Left lung (tissue), 10 donors: ENCODE measurements around the gene LARP4. TPM values are rescaled to one million over a fixed set of nuclear protein-coding genes. Genes with fewer than 3 reads are reported as not detected.
"Not testable (repeated sequence)": the region's sequence is repeated elsewhere in the genome, so short reads cannot be mapped to it uniquely, and the experiment has no call there.

Experiments used
- ATAC-seq: fragments of 200-7000 bp; cut with Tn5 transposase; one replicate; pipeline ENCODE4 v1.9.1; 2020; ENCODE audit warnings: moderate library complexity
- DNase-seq, 4 donors: peaks; one replicate each; pipeline ENCODE4 v3.0.0-alpha.2; 2013 to 2020
- H3K27ac ChIP-seq, 2 donors: fragments of 200-600 bp; sonication (generic) in 1 of 2; one replicate each; pipeline versions ENCODE4 v1.5.0 to v1.8.0; 2020 to 2021
- H3K27me3 ChIP-seq, 2 donors: fragments of 200-600 bp; sonication (generic) in 1 of 2; one replicate each; pipeline versions ENCODE4 v1.5.0 to v1.8.0; 2020 to 2021
- H3K36me3 ChIP-seq, 2 donors: fragments of 200-600 bp; sonication (generic) in 1 of 2; one replicate each; pipeline versions ENCODE4 v1.5.0 to v1.8.0; 2020 to 2021
- H3K4me1 ChIP-seq, 2 donors: fragments of 200-600 bp; one replicate each; pipeline ENCODE4 v1.8.0; 2021
- H3K4me3 ChIP-seq, 2 donors: fragments of 200-600 bp; sonication (generic) in 1 of 2; one replicate each; pipeline versions ENCODE4 v1.5.0 to v1.8.0; 2020 to 2021; ENCODE audit warnings: mild to moderate bottlenecking in 1 of 2
- H3K9me3 ChIP-seq, 2 donors: fragments of 200-600 bp; sonication (generic) in 1 of 2; one replicate each; pipeline versions ENCODE4 v1.5.0 to v1.8.0; 2020 to 2021
- intact Hi-C, 2 donors: fragments of 100-400 bp; cut with DNase I; formaldehyde crosslinking; loops; one replicate each; pipeline versions ENCODE4 v1.11.2 to v1.14.2; 2022
- polyA plus RNA-seq, 6 donors: library from polyadenylated mRNA; unstranded; fragments of 120-200 nt; gene quantifications; one replicate each; pipeline ENCODE4 v1.2.1, GENCODE V29; 2013; ENCODE audit not compliant: insufficient read length in 6 of 6
- total RNA-seq, 2 donors: library from RNA; stranded (reverse); fragmentation: NEBNext Ultra II Directional; extraction: Animal tissue kit (Norgen Biotek cat#: 25700); gene quantifications; one replicate each; pipeline ENCODE4 v1.2.1, GENCODE V29; 2021
- TF ChIP-seq, protein P1 (sequence below), 2 donors: fragments of 200-600 bp; sonication (generic) in 1 of 2; IDR thresholded peaks; one replicate each; pipeline versions ENCODE4 v1.5.0 to v1.8.0; 2021; ENCODE audit warnings: antibody characterized with exemption in 2 of 2
- donor health status: DM: no; HTN: yes; CAD: no.
- donor health status: DM: no; HTN: no; CAD: no.

LARP4 gene
- total and polyA plus RNA-seq, 8 donors: 27.5 to 65.4 (median 32.0) TPM

GRCh38 chr12:50482571-50482970, 81.9 kb downstream of the LARP4 start:
- Histone ChIP-seq H3K9me3 (no peaks in the 10 kb centered on the region), H3K4me1 (no peaks in the 10 kb centered on the region), H3K4me3 (no peak overlapping the region), H3K27ac (no peak overlapping the region), H3K27me3 (no peaks in the 10 kb centered on the region), H3K36me3 (peaks cover 0 to 10% of the 10 kb centered on the region in 2 donors)
- ATAC-seq (no peak), DNase-seq (no peak)
- intact Hi-C loops: no loop called here
- TF ChIP-seq, protein P1, sequence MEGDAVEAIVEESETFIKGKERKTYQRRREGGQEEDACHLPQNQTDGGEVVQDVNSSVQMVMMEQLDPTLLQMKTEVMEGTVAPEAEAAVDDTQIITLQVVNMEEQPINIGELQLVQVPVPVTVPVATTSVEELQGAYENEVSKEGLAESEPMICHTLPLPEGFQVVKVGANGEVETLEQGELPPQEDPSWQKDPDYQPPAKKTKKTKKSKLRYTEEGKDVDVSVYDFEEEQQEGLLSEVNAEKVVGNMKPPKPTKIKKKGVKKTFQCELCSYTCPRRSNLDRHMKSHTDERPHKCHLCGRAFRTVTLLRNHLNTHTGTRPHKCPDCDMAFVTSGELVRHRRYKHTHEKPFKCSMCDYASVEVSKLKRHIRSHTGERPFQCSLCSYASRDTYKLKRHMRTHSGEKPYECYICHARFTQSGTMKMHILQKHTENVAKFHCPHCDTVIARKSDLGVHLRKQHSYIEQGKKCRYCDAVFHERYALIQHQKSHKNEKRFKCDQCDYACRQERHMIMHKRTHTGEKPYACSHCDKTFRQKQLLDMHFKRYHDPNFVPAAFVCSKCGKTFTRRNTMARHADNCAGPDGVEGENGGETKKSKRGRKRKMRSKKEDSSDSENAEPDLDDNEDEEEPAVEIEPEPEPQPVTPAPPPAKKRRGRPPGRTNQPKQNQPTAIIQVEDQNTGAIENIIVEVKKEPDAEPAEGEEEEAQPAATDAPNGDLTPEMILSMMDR (IDR thresholded peaks at IDR 0.05): no peak

- Histone ChIP-seq H3K27ac (no peak overlapping the region), H3K9me3 (no peaks in the 10 kb centered on the region), H3K27me3 (no peaks in the 10 kb centered on the region), H3K4me1 (no peaks in the 10 kb centered on the region), H3K36me3 (peaks cover 0 to 6% of the 10 kb centered on the region in 2 donors), H3K4me3 (no peak overlapping the region)
- DNase-seq: no peak
- intact Hi-C loops: no loop called here
- ATAC-seq: no peak
- TF ChIP-seq, protein P1 (IDR thresholded peaks at IDR 0.05): no peak
Measured at GRCh38 chr12:50483488-50483887, 82.8 kb downstream of the LARP4 start.

DNA sequence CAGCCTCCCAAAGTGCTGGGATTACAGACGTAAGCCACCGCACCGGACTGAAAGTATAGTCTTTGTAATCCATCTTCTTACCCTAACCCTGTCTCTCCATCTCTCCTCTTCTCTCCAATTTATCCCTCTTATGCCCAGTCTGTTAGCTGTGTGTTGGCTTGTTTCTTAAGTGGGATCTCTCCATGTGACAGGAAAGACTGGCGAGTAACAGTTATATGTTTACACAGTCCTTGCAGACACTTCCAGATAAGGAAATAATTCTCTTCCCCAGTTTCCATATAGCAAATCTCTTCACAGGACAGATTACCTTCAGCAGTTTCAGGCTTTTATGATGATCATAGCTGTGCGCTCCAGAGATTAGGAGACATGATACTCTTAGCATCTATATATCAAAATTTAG, 88.1 kb downstream of the LARP4 start:
- no peak for ATAC-seq

GRCh38 chr12:50498119-50498518, 97.4 kb downstream of the LARP4 start:
- ATAC-seq, H3K27ac ChIP-seq, H3K4me3 ChIP-seq, H3K36me3 ChIP-seq, H3K4me1 ChIP-seq, intact Hi-C loops, DNase-seq, H3K27me3 ChIP-seq: not testable (repeated sequence)
- H3K9me3 ChIP-seq: peaks cover 4 to 57% of the 10 kb centered on the region in 2 donors

More for the DNA sequence above, 88.1 kb downstream of the LARP4 start:
- Histone ChIP-seq H3K4me3 (no peak overlapping the region), H3K9me3 (peaks cover 0 to 21% of the 10 kb centered on the region in 2 donors), H3K27me3 (no peaks in the 10 kb centered on the region), H3K27ac (no peak overlapping the region), H3K36me3 (no peaks in the 10 kb centered on the region), H3K4me1 (no peaks in the 10 kb centered on the region)
- TF ChIP-seq, protein P1 (IDR thresholded peaks at IDR 0.05): no peak
- intact Hi-C loops: no loop called here
- DNase-seq: no peak

DNA sequence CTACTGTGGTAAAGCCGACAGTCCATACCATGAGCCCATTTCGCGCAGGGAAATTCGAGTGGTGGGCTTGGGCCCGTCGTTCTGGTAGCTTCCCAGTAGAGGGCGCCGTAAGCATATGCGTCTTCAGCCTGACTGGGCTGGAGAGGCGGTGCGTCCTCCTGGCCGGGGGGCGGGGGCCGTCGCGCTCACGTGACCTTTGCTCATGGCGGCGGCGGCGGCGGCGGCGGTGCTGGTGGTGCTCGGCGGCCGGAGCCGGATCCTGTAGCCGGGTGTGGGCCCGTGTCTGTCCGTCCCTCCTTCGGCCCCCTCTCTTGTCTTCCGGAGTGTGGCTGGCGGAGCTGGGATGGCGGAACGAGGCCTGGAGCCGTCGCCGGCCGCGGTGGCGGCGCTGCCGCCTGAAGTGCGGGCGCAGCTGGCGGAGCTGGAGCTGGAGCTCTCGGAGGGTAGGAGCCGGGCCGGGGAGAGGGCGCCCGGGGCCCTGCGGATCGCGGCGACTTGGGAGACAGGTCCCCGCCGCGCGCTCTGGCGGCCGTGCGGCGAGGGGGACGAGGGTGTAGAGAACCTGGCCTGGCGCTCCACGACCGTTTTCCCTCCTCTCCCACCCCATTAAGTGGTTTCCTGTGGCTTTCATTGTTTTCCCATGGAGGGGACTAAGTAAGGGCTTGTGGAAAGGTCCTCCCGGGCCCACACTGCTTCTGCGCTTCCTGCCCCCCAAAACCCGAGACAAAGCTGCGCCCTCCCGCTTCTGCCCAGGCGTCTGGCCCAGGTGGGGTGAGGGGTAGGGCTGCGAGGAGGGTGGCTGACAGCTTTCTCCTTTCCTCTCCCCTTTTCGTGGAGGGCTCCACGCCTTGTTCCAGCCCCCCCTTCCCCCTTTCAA, 104.4 kb downstream of the LARP4 start, which contains the start of gene DIP2B:
Gene DIP2B, plus strand, starts transcription at position 188 of the 877 bp plus-strand sequence. Its CDS starts 156 bp downstream, at position 344.
- Histone ChIP-seq H3K36me3 (no peaks in the 10 kb centered on the region), H3K4me3 (peak within 1 kb of the TSS; percentile 80 to 91), H3K27ac (peak within 1 kb of the TSS; percentile 92 to 97), H3K27me3 (no peaks in the 10 kb centered on the region), H3K9me3 (peaks cover 0 to 4% of the 10 kb centered on the region in 2 donors), H3K4me1 (peaks cover 34 to 51% of the 10 kb centered on the region in 2 donors)
- TF ChIP-seq, protein P1 (IDR thresholded peaks at IDR 0.05): peak; percentile 89 to 96
- intact Hi-C loops: loop anchor here in 1 of 2 donors (2.0 kb wide), 1 partner anchor 132 kb away; no protein-coding TSS in a partner anchor
- ATAC-seq (peak; percentile 97), DNase-seq (peak; percentile 89 to 100 (median 96))
